Karpas-422 (cell line): ENCODE measurements around the gene TLE7. TPM values are rescaled to one million over a fixed set of nuclear protein-coding genes. Genes with fewer than 3 reads are reported as not detected.

Experiments
- DNase-seq: peaks from one replicate; pipeline ENCODE4 v3.0.0-alpha.2; 2015
- H2AFZ ChIP-seq: fragments of 200-600 bp; sonication (generic); 2 replicates; pipeline ENCODE4 v1.6.1; 2014; ENCODE audit warnings: antibody characterized with exemption, low read length, mixed read lengths
- H3K27ac ChIP-seq: fragments of 200-600 bp; sonication (generic); 2 replicates; pipeline ENCODE4 v1.5.1; 2014; ENCODE audit warnings: mild to moderate bottlenecking, low read length, moderate library complexity
- H3K27me3 ChIP-seq: fragments of 200-600 bp; sonication (generic); 2 replicates; pipeline ENCODE4 v1.6.1; 2014; ENCODE audit warnings: low read length, mixed read lengths
- H3K36me3 ChIP-seq: fragments of 200-600 bp; sonication (generic); 2 replicates; pipeline ENCODE4 v1.6.1; 2014; ENCODE audit warnings: low read length, mixed read lengths; ENCODE audit not compliant: insufficient read depth
- H3K4me1 ChIP-seq: fragments of 200-600 bp; sonication (generic); 2 replicates; pipeline ENCODE4 v1.6.1; 2014; ENCODE audit warnings: mild to moderate bottlenecking, low read length, mixed read lengths
- H3K4me2 ChIP-seq: fragments of 200-600 bp; sonication (generic); 2 replicates; pipeline ENCODE4 v1.6.1; 2014; ENCODE audit warnings: low read length, low read depth, mild to moderate bottlenecking; ENCODE audit not compliant: poor library complexity, severe bottlenecking
- H3K4me3 ChIP-seq: fragments of 200-600 bp; sonication (generic); 2 replicates; pipeline ENCODE4 v1.5.1; 2014; ENCODE audit warnings: mild to moderate bottlenecking, antibody characterized with exemption, low read length, mixed read lengths
- H3K79me2 ChIP-seq: fragments of 200-600 bp; sonication (generic); 2 replicates; pipeline ENCODE4 v1.6.1; 2014; ENCODE audit warnings: mild to moderate bottlenecking, low read length, mixed read lengths
- H3K9ac ChIP-seq: fragments of 200-600 bp; sonication (generic); 2 replicates; pipeline ENCODE4 v1.6.0; 2014; ENCODE audit warnings: low read length
- H3K9me2 ChIP-seq: fragments of 200-600 bp; sonication (generic), shearing (Covaris generic); replicated peaks from 2 replicates; pipeline ENCODE4 v1.6.0; 2014; ENCODE audit warnings: mild to moderate bottlenecking, low read length, moderate library complexity; ENCODE audit not compliant: insufficient read depth
- H3K9me3 ChIP-seq: fragments of 300-700, 200-600 bp; sonication (generic); 2 replicates; pipeline ENCODE4 v1.6.1; 2014; ENCODE audit warnings: low read length, mixed read lengths
- H4K20me1 ChIP-seq: fragments of 200-600 bp; sonication (generic); 2 replicates; pipeline ENCODE4 v1.6.1; 2014; ENCODE audit warnings: mild to moderate bottlenecking, antibody characterized with exemption, low read length, low read depth; ENCODE audit not compliant: insufficient read depth
- total RNA-seq: library from RNA; depleted of rRNA; stranded (reverse); fragments of >200 nt; shearing (Covaris generic); gene quantifications from 2 replicates; pipeline ENCODE4 v1.2.3, GENCODE V29; 2014; ENCODE audit warnings: low replicate concordance

TLE7 gene
- total RNA-seq, 1 experiment from 2014 or later = not detected

GRCh38 chr16:71429581-71429980 lies 12.3 kb downstream of the TLE7 start:
- H3K27me3 ChIP-seq = no peaks in the 10 kb centered on the region; the same call in 1 of the 2 replicates
- no peaks in the 10 kb centered on the region for H3K9me2 ChIP-seq
- H2AFZ ChIP-seq = no peak overlapping the region
- H3K4me3 ChIP-seq = no peak overlapping the region
- no peaks in the 10 kb centered on the region for H3K79me2 ChIP-seq
- H3K9me3 ChIP-seq = no peaks in the 10 kb centered on the region
- DNase-seq = no peak
- no peak overlapping the region for H3K27ac ChIP-seq
- H3K36me3 ChIP-seq = no peaks in the 10 kb centered on the region
- H4K20me1 ChIP-seq = no peaks in the 10 kb centered on the region
- H3K4me1 ChIP-seq = no peaks in the 10 kb centered on the region
- H3K9ac ChIP-seq = no peak overlapping the region
- no peak overlapping the region for H3K4me2 ChIP-seq

DNA sequence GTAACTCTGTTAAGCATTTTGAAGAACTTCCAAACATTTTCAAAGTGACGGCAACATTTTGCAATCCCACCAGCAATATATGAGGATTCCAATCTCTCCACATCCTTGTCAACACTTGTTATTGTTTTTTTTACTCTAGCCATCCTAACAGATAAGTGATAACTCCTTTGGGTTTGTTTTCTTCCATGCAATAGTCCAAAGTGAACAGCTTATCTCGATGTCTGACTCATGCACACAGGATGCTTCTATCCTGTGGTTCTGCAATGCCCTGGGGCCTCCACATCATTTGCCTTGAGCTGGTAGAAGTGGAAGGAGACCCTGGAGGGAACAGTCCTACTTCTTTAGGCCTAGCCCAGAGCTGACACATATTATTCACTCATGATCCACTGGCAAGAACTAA lies 13.0 kb downstream of the TLE7 start:
- DNase-seq = no peak
- Histone ChIP-seq H3K36me3 (no peaks in the 10 kb centered on the region), H3K27ac (no peak overlapping the region), H3K9ac (no peak overlapping the region), H3K9me3 (no peaks in the 10 kb centered on the region), H3K27me3 (no peaks in the 10 kb centered on the region; the same call in 1 of the 2 replicates), H3K4me3 (no peak overlapping the region), H3K79me2 (no peaks in the 10 kb centered on the region), H2AFZ (no peak overlapping the region), H3K4me1 (no peaks in the 10 kb centered on the region), H4K20me1 (no peaks in the 10 kb centered on the region), H3K9me2 (no peaks in the 10 kb centered on the region), H3K4me2 (no peak overlapping the region)

DNA sequence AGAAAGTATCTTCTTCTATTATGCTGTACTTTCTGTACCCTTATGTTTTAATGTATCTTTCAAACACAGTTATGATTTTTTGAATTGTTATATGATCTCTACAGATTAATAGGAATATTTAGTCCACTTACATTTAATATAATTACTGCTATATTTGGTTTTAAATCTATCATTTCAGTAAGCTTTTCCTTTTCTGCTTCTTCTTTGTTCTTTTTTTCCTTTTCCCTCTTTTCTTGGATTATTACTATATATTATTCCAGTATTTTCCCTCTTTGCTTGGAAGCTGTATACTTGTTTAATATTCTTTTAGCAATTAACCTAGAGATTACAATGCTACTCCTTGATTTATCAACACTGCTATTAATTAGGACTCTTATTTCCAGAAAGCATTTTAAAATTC lies 13.5 kb downstream of the TLE7 start:
- no peaks in the 10 kb centered on the region for H3K36me3 ChIP-seq
- no peak overlapping the region for H3K9ac ChIP-seq
- no peaks in the 10 kb centered on the region; the same call in 1 of the 2 replicates for H3K27me3 ChIP-seq
- H3K27ac ChIP-seq = no peak overlapping the region
- no peaks in the 10 kb centered on the region for H4K20me1 ChIP-seq
- no peak for DNase-seq
- no peaks in the 10 kb centered on the region for H3K9me2 ChIP-seq
- H3K4me2 ChIP-seq = no peak overlapping the region
- no peaks in the 10 kb centered on the region for H3K79me2 ChIP-seq
- no peak overlapping the region for H3K4me3 ChIP-seq
- H3K4me1 ChIP-seq = no peaks in the 10 kb centered on the region
- H3K9me3 ChIP-seq = no peaks in the 10 kb centered on the region
- no peak overlapping the region for H2AFZ ChIP-seq

DNA sequence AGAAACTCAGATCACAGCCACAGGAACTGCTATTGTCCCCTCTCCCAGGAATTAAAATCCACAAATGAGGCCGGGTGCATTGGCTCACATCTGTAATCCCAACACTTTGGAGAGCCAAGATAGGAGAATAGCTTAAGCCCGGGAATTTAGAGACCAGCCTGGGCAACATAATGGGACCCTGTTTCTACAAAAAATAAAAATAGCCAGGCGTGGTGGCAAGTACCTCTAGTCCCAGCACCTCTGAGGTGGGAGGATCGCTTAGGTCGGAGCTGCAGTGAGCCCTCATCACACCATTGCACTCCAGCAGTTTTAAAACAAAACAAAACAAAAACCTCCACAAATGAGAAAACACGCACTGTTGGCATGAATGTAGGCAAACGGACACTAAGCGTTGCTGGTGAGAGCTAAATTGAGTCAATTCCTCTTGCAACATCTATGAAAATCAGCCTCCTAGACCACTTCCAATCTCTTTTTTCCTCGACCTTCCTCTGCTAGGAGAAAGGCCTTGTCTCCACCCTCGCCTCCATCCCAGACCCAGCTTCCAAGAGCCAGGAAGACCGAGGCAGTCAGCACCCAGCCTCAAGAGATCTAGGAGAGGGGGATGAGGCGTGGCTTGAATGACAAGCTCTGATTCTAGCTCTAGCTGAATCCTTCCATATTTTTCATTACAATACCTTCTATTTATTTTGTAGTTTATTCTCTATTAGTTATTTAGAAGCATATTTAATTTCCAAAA lies 14.8 kb downstream of the TLE7 start:
- Histone ChIP-seq H3K4me1 (no peaks in the 10 kb centered on the region), H3K36me3 (no peaks in the 10 kb centered on the region), H3K27me3 (no peaks in the 10 kb centered on the region; the same call in 1 of the 2 replicates), H3K79me2 (no peaks in the 10 kb centered on the region), H3K4me3 (no peak overlapping the region), H3K9me2 (no peaks in the 10 kb centered on the region), H3K9ac (no peak overlapping the region), H4K20me1 (no peaks in the 10 kb centered on the region), H2AFZ (no peak overlapping the region), H3K27ac (no peak overlapping the region), H3K4me2 (no peak overlapping the region), H3K9me3 (no peaks in the 10 kb centered on the region)
- no peak for DNase-seq

- Histone ChIP-seq H2AFZ (no peak overlapping the region), H3K36me3 (no peaks in the 10 kb centered on the region), H3K9ac (no peak overlapping the region), H3K4me2 (no peak overlapping the region), H3K27ac (no peak overlapping the region), H3K27me3 (no peaks in the 10 kb centered on the region; the same call in 1 of the 2 replicates), H3K9me3 (no peaks in the 10 kb centered on the region), H3K4me1 (no peaks in the 10 kb centered on the region), H3K79me2 (no peaks in the 10 kb centered on the region), H3K4me3 (no peak overlapping the region), H3K9me2 (no peaks in the 10 kb centered on the region), H4K20me1 (no peaks in the 10 kb centered on the region)
- no peak for DNase-seq
These were observed 15.6 kb downstream of the TLE7 start for GRCh38 chr16:71426069-71426879.

DNA sequence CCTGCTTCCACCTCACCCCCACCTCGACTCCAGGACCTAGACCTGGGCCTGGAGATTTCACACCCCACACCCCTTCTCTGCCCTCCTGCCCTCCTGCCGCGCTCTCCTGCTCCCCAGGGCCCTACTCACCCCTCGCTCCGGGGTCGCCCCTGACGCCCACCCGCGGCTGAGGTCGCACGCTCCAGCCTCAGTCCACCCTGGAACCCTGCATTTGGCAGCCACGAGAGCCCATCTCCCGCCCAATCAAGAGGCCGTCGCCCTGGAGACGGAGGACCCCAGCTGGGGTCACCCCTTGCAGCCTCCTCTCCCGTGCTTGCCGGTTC lies 16.1 kb downstream of the TLE7 start:
- no peaks in the 10 kb centered on the region; the same call in 1 of the 2 replicates for H3K27me3 ChIP-seq
- H3K4me1 ChIP-seq = no peaks in the 10 kb centered on the region
- H3K9me2 ChIP-seq = no peaks in the 10 kb centered on the region
- H4K20me1 ChIP-seq = no peaks in the 10 kb centered on the region
- H2AFZ ChIP-seq = no peak overlapping the region
- H3K36me3 ChIP-seq = no peaks in the 10 kb centered on the region
- no peaks in the 10 kb centered on the region for H3K79me2 ChIP-seq
- H3K4me2 ChIP-seq = no peak overlapping the region
- no peak for DNase-seq
- no peak overlapping the region for H3K27ac ChIP-seq
- H3K9me3 ChIP-seq = no peaks in the 10 kb centered on the region
- no peak overlapping the region for H3K9ac ChIP-seq
- no peak overlapping the region for H3K4me3 ChIP-seq

DNA sequence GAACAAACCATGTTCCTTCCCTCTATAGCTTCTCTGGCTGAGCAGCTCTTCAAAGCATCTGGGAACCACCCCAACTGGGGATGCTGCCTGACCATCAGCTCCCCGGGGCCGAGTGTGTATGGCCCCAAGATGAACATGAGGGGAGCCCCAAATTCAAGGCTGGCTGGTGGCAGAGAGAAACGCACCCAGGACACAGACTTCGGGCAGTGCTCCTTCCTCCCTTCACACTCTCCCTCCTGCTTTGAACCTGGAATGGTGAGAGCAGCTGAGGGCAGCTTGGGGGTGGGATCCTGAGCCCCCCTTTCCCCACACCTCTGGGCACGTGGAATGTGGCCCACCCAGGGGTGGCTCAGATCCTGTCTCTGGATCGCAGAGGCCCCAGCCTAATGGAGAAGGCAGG lies 17.2 kb downstream of the TLE7 start:
- Histone ChIP-seq H3K4me1 (no peaks in the 10 kb centered on the region), H2AFZ (no peak overlapping the region), H4K20me1 (no peaks in the 10 kb centered on the region), H3K79me2 (no peaks in the 10 kb centered on the region), H3K9me3 (no peaks in the 10 kb centered on the region), H3K4me3 (no peak overlapping the region), H3K9me2 (no peaks in the 10 kb centered on the region), H3K27me3 (no peaks in the 10 kb centered on the region; the same call in 1 of the 2 replicates), H3K4me2 (no peak overlapping the region), H3K9ac (no peak overlapping the region), H3K36me3 (no peaks in the 10 kb centered on the region), H3K27ac (no peak overlapping the region)
- DNase-seq = no peak

DNA sequence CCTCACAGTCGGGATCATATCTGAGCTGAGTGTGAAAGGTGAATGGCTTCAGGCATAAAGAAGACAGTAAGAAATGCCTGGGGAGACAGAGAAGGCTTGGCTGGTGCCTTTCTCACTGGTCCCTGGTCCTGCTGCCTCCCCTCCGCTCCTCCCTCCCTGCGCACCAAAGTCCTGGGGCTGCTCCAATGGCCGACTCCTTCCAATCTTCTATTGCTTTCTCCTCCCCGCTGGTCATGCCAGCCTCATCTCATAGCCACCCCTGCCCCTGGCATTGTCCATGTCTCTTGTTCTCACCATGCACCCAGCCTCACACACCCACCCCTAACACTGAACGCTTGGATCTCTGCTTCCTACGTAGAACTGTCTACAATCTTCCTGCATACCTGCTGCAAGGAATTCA lies 18.0 kb downstream of the TLE7 start:
- no peaks in the 10 kb centered on the region for H3K4me1 ChIP-seq
- no peaks in the 10 kb centered on the region for H4K20me1 ChIP-seq
- no peak overlapping the region for H2AFZ ChIP-seq
- H3K27ac ChIP-seq = no peak overlapping the region
- H3K36me3 ChIP-seq = no peaks in the 10 kb centered on the region
- H3K9me3 ChIP-seq = no peaks in the 10 kb centered on the region
- no peaks in the 10 kb centered on the region for H3K9me2 ChIP-seq
- no peak overlapping the region for H3K9ac ChIP-seq
- H3K79me2 ChIP-seq = no peaks in the 10 kb centered on the region
- H3K4me2 ChIP-seq = no peak overlapping the region
- DNase-seq = no peak
- no peaks in the 10 kb centered on the region; the same call in 1 of the 2 replicates for H3K27me3 ChIP-seq
- no peak overlapping the region for H3K4me3 ChIP-seq
